ENCODE measurements around the gene OSCAR.

OSCAR gene

GRCh38 chr19:54073829-54074228 lies 26.8 kb downstream of the OSCAR start:
- DNase-seq (ENCODE audit: insufficient read length) (no peak), FAIRE-seq (no peak)
- TF ChIP-seq TAF1 (IDR thresholded peaks at IDR 0.05; ENCODE audit: borderline replicate concordance, low read depth, low read length): no peak
- no peak for TF ChIP-seq POLR2AphosphoS5 (IDR thresholded peaks at IDR 0.05; ENCODE audit: low read depth, low read length)
- no peak for TF ChIP-seq POLR2A (IDR thresholded peaks at IDR 0.05; ENCODE audit: low read depth, low read length)

- no peak for TF ChIP-seq POLR2AphosphoS5 (IDR thresholded peaks at IDR 0.05; ENCODE audit: low read depth, low read length)
- no peak for TF ChIP-seq POLR2A (IDR thresholded peaks at IDR 0.05; ENCODE audit: low read depth, low read length)
- no peak for TF ChIP-seq TAF1 (IDR thresholded peaks at IDR 0.05; ENCODE audit: borderline replicate concordance, low read depth, low read length)
- DNase-seq (ENCODE audit: insufficient read length) (no peak), FAIRE-seq (no peak)
Measured at GRCh38 chr19:54069470-54069869, 31.1 kb downstream of the OSCAR start.

DNA sequence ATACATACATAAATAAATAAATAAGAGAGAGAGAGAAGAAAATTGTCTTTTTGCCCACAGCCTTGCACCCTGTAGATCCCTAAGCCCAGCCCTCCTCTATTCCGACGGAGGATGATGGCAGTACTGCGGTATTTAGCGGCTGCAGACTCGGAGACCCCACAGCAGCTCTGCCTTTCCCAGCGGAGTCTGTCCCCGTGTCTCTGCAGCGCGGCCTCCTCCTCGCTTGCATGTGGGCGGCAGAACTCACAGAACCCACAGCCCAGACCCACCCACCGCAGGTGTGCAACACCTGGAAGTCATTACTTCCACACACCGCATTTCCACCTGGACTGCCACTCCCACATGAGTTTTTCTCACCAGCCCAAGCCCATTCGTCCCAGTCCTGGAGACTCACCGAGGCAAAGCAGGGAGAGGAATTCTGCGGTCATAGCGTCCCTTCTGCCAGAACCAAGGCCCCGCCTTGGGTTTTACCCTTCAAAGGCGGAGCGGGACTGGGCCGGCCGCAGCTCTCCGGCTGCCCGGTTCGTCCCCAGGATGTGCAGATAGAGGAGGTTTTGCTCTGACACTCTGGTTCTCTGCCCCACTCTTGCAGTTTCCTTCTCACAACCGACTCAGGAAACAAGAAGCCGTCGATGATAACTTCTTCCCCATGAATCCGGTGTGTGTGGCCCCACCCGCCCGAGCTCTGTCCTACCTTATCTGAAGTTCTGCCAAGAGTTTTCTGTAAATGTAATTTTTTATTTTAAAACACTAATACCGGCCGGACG lies 37.1 kb downstream of the OSCAR start, which contains the start of gene VSTM1:
Gene VSTM1, minus strand, starts transcription at position 548 of the 767 bp plus-strand sequence. Its CDS starts 120 bp downstream, at position 428.
- FAIRE-seq (no peak), DNase-seq (ENCODE audit: insufficient read length) (no peak)
- no peak for TF ChIP-seq TAF1 (IDR thresholded peaks at IDR 0.05; ENCODE audit: borderline replicate concordance, low read depth, low read length)
- no peak for TF ChIP-seq POLR2A (IDR thresholded peaks at IDR 0.05; ENCODE audit: low read depth, low read length)
- no peak for TF ChIP-seq POLR2AphosphoS5 (IDR thresholded peaks at IDR 0.05; ENCODE audit: low read depth, low read length)

DNA sequence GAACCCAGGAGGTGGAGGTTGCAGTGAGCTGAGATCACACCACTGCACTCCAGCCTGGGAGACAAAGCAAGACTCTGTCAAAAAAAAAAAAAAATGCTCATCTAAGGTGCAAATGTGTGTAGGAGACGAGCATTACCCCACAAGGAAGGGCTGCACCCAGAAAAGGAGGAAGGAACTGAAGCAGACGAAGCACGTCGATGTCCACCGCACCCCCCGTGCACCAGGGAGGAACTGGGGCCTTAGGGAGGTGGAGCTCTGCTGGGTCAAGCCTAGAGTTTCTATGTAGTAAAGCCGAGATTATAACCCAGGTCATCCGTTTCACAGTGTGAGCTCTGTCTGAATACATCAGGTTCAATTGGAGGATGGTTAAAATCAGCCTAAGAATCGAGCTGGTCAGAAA lies 38.0 kb downstream of the OSCAR start:
- no peak for TF ChIP-seq POLR2AphosphoS5 (IDR thresholded peaks at IDR 0.05; ENCODE audit: low read depth, low read length)
- no peak for TF ChIP-seq TAF1 (IDR thresholded peaks at IDR 0.05; ENCODE audit: borderline replicate concordance, low read depth, low read length)
- TF ChIP-seq POLR2A (IDR thresholded peaks at IDR 0.05; ENCODE audit: low read depth, low read length): no peak
- FAIRE-seq (no peak), DNase-seq (ENCODE audit: insufficient read length) (no peak)

- no peak for FAIRE-seq
- DNase-seq (ENCODE audit: insufficient read length): no peak
- no peak for TF ChIP-seq POLR2A (IDR thresholded peaks at IDR 0.05; ENCODE audit: low read depth, low read length)
- TF ChIP-seq POLR2AphosphoS5 (IDR thresholded peaks at IDR 0.05; ENCODE audit: low read depth, low read length): no peak
- TF ChIP-seq TAF1 (IDR thresholded peaks at IDR 0.05; ENCODE audit: borderline replicate concordance, low read depth, low read length): no peak
Measured at GRCh38 chr19:54047616-54048015, 53.0 kb downstream of the OSCAR start.

DNA sequence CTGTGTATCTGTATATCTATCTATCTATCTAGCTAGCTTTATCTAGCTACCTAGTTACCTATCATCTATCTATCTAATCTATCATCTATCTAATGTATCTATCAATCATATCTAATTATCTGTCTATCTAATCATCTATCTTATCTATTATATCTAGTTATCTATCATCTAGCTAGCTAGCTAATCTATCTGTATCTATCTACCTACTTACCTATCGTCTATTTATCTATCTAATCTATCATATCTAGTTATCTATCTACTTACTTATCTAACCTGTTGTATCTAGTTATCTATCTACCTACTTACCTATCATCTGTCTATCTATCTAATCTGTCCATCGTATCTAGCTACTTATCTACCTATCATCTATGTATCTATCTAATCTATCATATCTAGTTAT lies 54.8 kb downstream of the OSCAR start:
- FAIRE-seq (no peak), DNase-seq (ENCODE audit: insufficient read length) (no peak)
- no peak for TF ChIP-seq POLR2AphosphoS5 (IDR thresholded peaks at IDR 0.05; ENCODE audit: low read depth, low read length)
- no peak for TF ChIP-seq TAF1 (IDR thresholded peaks at IDR 0.05; ENCODE audit: borderline replicate concordance, low read depth, low read length)
- TF ChIP-seq POLR2A (IDR thresholded peaks at IDR 0.05; ENCODE audit: low read depth, low read length): no peak

Data from GM12892 (cell line).